HG03521 (cell line): ENCODE results near the gene NIFK.
"Not testable (repeated sequence)": the region's sequence is repeated elsewhere in the genome, so short reads cannot be mapped to it uniquely, and the experiment has no call there.

Experiments
- ATAC-seq: cut with Tn5 transposase; IDR thresholded peaks from one replicate; pipeline ENCODE4 v1.9.1; 2021; ENCODE audit warnings: mild to moderate bottlenecking, moderate library complexity; ENCODE audit not compliant: unreplicated experiment

The NIFK gene

DNA sequence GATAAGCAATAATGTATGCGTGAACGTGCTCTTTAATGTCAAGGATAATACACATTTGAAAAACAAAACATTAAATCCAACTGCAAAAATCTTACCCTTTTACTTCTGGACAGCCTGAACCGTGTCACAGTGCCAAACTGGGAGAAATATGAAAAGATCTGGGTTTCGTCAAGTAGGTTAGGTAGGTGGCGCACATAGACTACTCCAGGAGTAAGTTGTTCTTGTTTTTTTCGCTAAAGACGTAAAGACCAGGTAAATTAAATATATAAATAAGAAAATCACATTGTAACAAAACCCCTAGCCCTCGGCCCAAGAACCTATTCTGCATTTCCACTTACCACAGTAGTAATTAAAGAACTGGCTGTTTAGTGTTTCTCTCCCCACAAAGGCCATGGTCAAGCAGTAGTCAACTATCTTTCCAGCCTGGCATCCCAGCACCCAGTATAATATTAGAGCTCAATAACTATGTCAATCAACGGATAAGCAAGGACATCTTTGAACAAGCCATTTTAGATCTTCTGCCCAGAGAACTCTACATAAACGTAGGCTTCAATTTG, 1.1 kb downstream of the NIFK start:
- no peak for ATAC-seq

GRCh38 chr2:121734544-121734943, 2.1 kb downstream of the NIFK start:
- ATAC-seq, result not testable (repeated sequence)

DNA sequence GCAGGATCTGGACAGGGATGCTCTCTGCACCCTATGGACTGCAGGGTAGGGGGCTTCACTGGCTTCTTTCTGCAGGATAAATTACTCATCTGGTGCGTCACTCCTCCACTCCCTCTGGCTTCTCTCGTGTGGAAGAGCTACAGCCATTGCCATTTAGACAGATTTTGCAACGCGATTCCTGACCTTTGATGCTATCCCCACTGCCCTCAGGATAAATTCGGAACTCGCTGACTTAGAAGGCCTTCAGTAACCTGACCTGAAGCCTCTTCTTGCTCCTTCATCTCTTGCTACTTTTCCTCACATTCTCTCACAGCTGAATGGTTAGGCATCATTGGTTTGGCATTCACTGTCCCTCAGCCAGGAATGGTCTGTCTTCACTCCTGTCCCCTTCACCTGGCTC, 5.3 kb downstream of the NIFK start:
- ATAC-seq, result no peak

- no peak for ATAC-seq
Observed at GRCh38 chr2:121727950-121728349, 8.7 kb downstream of the NIFK start.

- ATAC-seq, result no peak
Observed at GRCh38 chr2:121727332-121727731, 9.3 kb downstream of the NIFK start.

GRCh38 chr2:121723316-121723715, 13.4 kb downstream of the NIFK start:
- no peak for ATAC-seq

- no peak for ATAC-seq
Observed at GRCh38 chr2:121722479-121722878, 14.2 kb downstream of the NIFK start.

- ATAC-seq, result no peak
Observed at GRCh38 chr2:121721926-121722325, 14.7 kb downstream of the NIFK start.

DNA sequence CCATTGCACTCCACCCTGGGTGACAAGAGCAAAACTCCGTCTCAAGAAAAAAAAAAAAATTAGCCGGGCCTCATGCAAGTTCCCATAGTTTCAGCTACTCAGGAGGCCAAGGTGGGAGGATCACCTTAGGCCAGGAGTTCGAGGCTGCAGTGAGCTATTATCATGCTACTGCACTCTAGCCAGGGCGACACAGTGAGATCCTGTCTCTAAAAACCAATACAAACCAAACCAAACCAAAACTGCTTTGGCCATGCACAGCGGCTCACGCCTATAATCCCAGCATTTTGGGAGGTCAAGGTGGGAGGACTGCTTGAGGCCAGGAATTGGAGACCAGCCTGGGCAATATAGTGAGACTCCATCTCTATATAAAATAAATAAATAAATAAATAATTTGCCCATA, 19.1 kb downstream of the NIFK start:
- no peak for ATAC-seq

DNA sequence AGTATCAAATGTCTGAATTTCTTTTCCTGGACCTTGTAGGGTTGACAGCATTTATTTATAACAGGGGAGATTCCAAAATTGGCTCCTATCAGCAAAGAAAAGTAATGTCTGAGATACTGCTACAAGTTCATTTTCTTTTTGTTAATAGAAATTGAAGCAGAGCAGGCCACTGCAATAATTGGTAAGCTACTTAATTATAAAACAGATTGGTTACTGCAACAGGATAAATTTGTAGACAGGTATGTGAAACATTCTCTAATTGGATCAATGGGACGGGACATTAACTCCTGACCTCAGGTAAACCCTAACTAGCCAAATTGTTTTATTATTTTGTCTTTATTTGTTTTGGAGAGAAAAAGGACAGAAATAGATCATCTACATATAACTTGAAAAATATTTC, 20.5 kb downstream of the NIFK start:
- ATAC-seq, result no peak

DNA sequence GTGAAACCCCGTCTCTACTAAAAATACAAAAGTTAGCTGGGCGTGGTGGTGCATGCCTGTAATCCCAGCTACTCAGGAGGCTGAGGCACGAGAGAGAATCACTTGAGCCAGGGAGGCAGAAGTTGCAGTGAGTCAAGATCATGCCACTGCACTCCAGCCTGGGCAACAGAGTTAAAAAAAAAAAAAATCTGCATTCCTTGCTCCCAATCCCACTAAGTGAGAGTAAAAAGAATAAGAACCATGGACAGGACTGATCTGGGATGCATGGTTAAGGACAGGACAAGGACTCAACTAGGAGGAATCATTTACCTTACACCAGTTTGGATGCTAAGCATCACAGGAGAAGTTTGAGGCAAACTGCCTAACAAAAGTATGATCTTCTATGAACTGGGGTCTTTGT, 25.2 kb downstream of the NIFK start:
- ATAC-seq, result not testable (repeated sequence)

DNA sequence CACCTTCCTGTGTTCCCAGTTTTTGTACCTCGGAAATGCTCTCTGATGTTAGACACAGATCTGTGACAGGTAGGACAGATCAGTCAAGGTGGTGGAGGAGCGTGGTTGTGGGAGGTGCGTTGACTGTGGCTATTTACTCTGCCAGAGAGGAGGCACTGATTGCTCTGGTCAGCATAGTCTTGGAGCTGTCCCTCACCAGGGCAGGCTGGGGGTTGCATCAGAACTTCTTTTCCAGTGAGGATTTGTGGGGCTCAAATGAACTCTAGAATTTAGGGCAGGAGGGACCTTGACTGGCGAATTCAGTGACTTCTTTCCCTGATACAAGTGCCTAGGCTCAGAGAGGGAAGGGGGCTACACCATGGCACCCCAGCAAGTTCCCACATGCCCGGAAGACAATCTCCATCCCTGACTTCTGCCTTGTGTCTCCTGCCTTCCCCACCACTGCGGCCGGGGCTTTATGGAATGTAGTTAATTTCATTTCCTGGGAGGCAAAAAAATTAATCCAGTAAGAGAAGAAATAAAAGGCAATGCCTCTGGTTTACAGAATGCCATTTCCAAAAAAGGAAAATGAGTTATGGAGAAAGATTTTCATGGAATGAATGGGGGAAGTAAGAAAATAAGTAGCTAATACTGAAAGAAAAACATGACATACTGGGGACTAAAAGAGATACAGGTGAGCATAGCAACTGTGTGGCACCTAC, 26.1 kb downstream of the NIFK start:
- ATAC-seq, result no peak

- ATAC-seq, result no peak
Observed at GRCh38 chr2:121709776-121710469, 26.8 kb downstream of the NIFK start.

- ATAC-seq, result no peak
Observed at GRCh38 chr2:121707920-121708361, 28.7 kb downstream of the NIFK start.

DNA sequence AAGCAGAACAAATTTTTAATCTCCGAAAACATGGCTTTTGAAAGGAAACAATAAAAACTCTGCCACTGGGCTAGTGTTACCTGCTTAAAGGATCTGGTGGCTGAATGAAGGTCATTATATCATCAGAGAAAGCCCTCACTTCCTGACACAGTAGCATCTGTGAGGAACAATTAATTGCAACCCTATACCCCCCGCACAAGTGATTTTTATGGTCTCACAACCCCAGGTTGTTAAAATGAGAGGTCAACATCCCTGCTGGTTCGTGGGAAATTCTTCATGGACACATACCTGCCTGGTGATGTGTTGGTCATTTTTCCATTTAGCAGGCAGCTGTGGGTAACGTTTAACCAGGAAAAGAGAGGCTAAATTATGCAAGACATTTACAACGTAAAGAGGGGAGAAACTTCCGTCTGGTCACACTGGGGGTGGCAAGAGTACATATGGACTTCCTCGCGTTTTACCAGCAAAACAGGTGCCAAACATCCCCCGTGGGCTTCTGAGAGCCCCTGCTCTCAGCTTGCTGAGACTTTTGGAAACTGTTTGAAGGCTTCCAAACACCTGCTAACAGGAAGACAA, 29.2 kb downstream of the NIFK start:
- no peak for ATAC-seq

GRCh38 chr2:121705958-121706357, 30.7 kb downstream of the NIFK start:
- ATAC-seq, result no peak

- no peak for ATAC-seq
Observed at GRCh38 chr2:121705390-121705789, 31.3 kb downstream of the NIFK start.

- ATAC-seq, result not testable (repeated sequence)
Observed at GRCh38 chr2:121701761-121702160, 34.9 kb downstream of the NIFK start.

DNA sequence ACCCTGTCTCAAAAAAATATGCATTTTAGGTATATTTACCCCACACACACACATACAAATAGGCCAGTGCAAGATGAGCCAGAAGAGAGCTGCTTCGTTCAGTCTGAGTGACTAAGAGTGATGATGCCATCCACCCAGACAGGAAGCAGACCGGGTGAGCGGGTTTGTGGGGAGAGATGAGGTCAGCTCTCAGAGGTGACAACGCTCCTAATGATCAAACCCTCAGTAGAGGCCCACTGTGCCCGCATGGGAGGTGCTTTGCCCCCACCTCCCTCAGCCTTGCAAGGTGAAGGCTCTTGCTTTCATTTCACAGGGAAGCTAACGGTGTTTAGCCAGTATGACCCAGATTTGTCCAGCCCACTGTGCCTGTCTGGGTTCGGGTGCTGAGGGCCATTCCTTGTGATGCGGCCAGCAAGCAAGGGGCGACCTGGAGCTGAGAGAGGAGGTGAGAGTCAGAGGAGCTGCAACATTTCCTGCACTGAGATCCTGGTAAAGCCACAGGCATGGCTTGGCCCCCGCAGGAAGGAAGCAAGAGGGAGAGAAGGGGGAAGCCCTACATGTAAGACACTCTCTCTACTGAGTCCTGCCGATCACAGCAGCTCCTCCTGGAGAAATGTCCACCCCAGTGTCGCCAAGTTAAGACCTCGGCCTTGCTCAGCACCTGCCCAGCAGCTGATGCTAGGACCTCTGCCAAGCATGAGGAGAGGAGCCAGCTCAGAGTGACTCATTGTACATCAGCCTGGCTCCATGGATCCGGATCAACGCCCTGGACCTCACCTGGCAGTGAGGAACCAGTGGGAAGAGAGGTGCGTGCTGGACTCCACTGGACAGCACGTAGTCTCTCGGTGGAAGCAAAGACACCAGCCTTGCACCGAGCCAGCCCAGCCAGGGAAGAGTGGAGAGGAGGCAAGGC, 37.0 kb downstream of the NIFK start:
- ATAC-seq, result peak; percentile 98

DNA sequence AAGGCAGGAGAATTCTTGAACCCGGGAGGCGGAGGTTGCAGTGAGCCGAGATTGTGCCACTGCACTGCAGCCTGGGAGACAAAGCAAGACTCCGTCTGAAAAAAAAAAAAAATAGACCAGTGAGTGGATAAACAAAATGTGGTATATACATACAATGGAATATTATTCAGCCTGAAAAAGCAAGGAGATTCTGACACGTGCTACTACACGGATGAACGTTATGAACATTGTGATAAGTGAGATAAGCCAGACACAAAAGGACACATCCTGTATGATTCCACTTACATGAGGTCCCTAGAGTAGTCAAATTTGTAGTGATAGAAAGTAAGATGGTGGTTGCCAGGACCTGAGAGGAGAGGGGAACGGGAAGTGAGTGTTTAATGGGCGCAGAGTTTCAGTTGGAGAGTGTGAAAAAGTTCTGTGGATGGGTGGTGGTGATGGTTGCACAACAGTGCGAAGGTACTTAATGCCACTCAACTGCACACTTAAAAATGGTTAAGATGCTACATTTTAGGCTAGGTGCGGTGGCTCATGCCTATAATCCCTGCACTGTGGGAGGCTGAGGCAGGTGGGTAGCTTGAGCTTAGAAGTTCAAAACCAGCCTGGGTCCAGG, 38.3 kb downstream of the NIFK start:
- no peak for ATAC-seq
